ENCODE results near the gene ZNF791.
"Not testable (repeated sequence)": the region's sequence is repeated elsewhere in the genome, so short reads cannot be mapped to it uniquely, and the experiment has no call there.

Gene ZNF791

GRCh38 chr19:12610540-12611360, at the start of gene ZNF791, which contains the start of gene ZNF490:
ZNF791 (plus strand) TSS chr19:12610920; CDS start chr19:12611080, 160 bp downstream.
ZNF490 (minus strand) TSS chr19:12610813; CDS start chr19:12610680, 133 bp downstream.
- peak within 1 kb of the TSS; percentile 97 for H3K27ac ChIP-seq (ENCODE audit: low read length)
- peak within 1 kb of the TSS; percentile 76 to 100 for H3K4me3 ChIP-seq (ENCODE audit: low read depth in 1 of 2, low read length in 2 of 2)
- H3K9me3 ChIP-seq (ENCODE audit: control insufficient read depth in 1 of 2, low read length in 2 of 2): no peaks in the 10 kb centered on the region
- H3K36me3 ChIP-seq (ENCODE audit: control insufficient read depth in 1 of 2, insufficient read depth in 2 of 2, low read length in 2 of 2): peaks cover 5 to 20% of the 10 kb centered on the region in 2 donors
- H3K4me1 ChIP-seq (ENCODE audit: control insufficient read depth in 1 of 2, insufficient read depth in 2 of 2, low read length in 2 of 2): peaks cover 0 to 38% of the 10 kb centered on the region in 2 donors
- H3K27me3 ChIP-seq (ENCODE audit: low read depth, low read length): no peaks in the 10 kb centered on the region

GRCh38 chr19:12564016-12564664, 46.6 kb upstream of the ZNF791 start:
- H3K4me3 ChIP-seq (ENCODE audit: low read depth in 1 of 2, low read length in 2 of 2): no peak overlapping the region

GRCh38 chr19:12566380-12566779, 44.3 kb upstream of the ZNF791 start:
- H3K9me3 ChIP-seq (ENCODE audit: control insufficient read depth in 1 of 2, low read length in 2 of 2): not testable (repeated sequence)

More at GRCh38 chr19:12564016-12564664, 46.6 kb upstream of the ZNF791 start:
- H3K27me3 ChIP-seq (ENCODE audit: low read depth, low read length): no peaks in the 10 kb centered on the region
- H3K27ac ChIP-seq (ENCODE audit: low read length): no peak overlapping the region
- H3K9me3 ChIP-seq (ENCODE audit: control insufficient read depth in 1 of 2, low read length in 2 of 2): no peaks in the 10 kb centered on the region
- no peaks in the 10 kb centered on the region for H3K36me3 ChIP-seq (ENCODE audit: control insufficient read depth in 1 of 2, insufficient read depth in 2 of 2, low read length in 2 of 2)
- H3K4me1 ChIP-seq (ENCODE audit: control insufficient read depth in 1 of 2, insufficient read depth in 2 of 2, low read length in 2 of 2): no peaks in the 10 kb centered on the region

GRCh38 chr19:12567951-12568350, 42.8 kb upstream of the ZNF791 start:
- Histone ChIP-seq H3K9me3 (ENCODE audit: control insufficient read depth in 1 of 2, low read length in 2 of 2) (no peaks in the 10 kb centered on the region), H3K27me3 (ENCODE audit: low read depth, low read length) (no peaks in the 10 kb centered on the region), H3K36me3 (ENCODE audit: control insufficient read depth in 1 of 2, insufficient read depth in 2 of 2, low read length in 2 of 2) (no peaks in the 10 kb centered on the region), H3K27ac (ENCODE audit: low read length) (no peak overlapping the region), H3K4me3 (ENCODE audit: low read depth in 1 of 2, low read length in 2 of 2) (no peak overlapping the region), H3K4me1 (ENCODE audit: control insufficient read depth in 1 of 2, insufficient read depth in 2 of 2, low read length in 2 of 2) (no peaks in the 10 kb centered on the region)

More at GRCh38 chr19:12566380-12566779, 44.3 kb upstream of the ZNF791 start:
- not testable (repeated sequence) for H3K27ac ChIP-seq (ENCODE audit: low read length); H3K4me1 ChIP-seq (ENCODE audit: control insufficient read depth in 1 of 2, insufficient read depth in 2 of 2, low read length in 2 of 2); H3K36me3 ChIP-seq (ENCODE audit: control insufficient read depth in 1 of 2, insufficient read depth in 2 of 2, low read length in 2 of 2); H3K27me3 ChIP-seq (ENCODE audit: low read depth, low read length); H3K4me3 ChIP-seq (ENCODE audit: low read depth in 1 of 2, low read length in 2 of 2)

DNA sequence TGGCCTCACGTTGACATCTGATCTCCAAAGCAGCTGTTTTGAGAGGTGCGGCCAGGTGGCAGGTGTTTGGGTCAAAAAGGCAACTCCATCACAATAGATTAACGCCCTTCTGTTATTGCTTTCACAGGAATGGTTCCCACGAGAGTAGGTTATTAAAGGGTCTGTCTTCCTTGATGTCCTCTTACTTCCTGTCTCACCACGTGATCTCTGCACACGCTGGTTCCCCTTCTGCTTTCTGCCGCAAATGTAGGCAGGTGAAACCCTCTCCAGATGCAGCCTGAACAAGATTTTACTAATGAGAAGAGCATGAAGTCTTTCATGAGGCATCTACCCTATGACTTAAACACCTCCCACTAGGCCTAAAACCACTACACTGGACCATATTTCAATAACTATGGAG, 36.7 kb upstream of the ZNF791 start:
- no peak overlapping the region for H3K4me3 ChIP-seq (ENCODE audit: low read depth in 1 of 2, low read length in 2 of 2)
- peaks cover 0 to 4% of the 10 kb centered on the region in 2 donors for H3K9me3 ChIP-seq (ENCODE audit: control insufficient read depth in 1 of 2, low read length in 2 of 2)
- no peaks in the 10 kb centered on the region for H3K4me1 ChIP-seq (ENCODE audit: control insufficient read depth in 1 of 2, insufficient read depth in 2 of 2, low read length in 2 of 2)
- H3K27ac ChIP-seq (ENCODE audit: low read length): no peak overlapping the region
- H3K27me3 ChIP-seq (ENCODE audit: low read depth, low read length): no peaks in the 10 kb centered on the region
- peaks cover 7 to 11% of the 10 kb centered on the region in 2 donors for H3K36me3 ChIP-seq (ENCODE audit: control insufficient read depth in 1 of 2, insufficient read depth in 2 of 2, low read length in 2 of 2)

DNA sequence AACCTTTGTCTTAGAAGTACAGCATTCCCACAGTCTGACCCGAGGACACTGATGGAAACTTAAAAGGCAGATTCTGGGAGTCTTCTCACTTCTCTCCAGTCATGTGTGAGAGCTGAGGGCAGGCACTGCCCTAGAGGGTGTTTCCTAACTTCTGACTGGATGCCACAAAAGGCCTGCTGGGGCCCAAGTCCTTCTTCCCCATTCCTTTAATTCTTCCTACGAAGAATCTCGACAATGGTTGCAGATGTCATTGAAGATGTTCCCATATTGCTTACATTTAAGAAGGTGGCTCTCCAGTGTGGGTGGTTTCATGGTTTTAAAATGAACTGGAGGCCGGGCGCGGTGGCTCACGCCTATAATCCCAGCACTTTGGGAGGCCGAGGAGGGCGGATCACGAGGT, 32.1 kb upstream of the ZNF791 start:
- Histone ChIP-seq H3K9me3 (ENCODE audit: control insufficient read depth in 1 of 2, low read length in 2 of 2) (peaks cover 14 to 20% of the 10 kb centered on the region in 2 donors), H3K4me1 (ENCODE audit: control insufficient read depth in 1 of 2, insufficient read depth in 2 of 2, low read length in 2 of 2) (no peaks in the 10 kb centered on the region), H3K4me3 (ENCODE audit: low read depth in 1 of 2, low read length in 2 of 2) (no peak overlapping the region), H3K27me3 (ENCODE audit: low read depth, low read length) (no peaks in the 10 kb centered on the region), H3K36me3 (ENCODE audit: control insufficient read depth in 1 of 2, insufficient read depth in 2 of 2, low read length in 2 of 2) (peaks cover 23 to 38% of the 10 kb centered on the region in 2 donors), H3K27ac (ENCODE audit: low read length) (no peak overlapping the region)

GRCh38 chr19:12580180-12580694, 30.5 kb upstream of the ZNF791 start:
- Histone ChIP-seq H3K36me3 (ENCODE audit: control insufficient read depth in 1 of 2, insufficient read depth in 2 of 2, low read length in 2 of 2) (peaks cover 23 to 38% of the 10 kb centered on the region in 2 donors), H3K4me3 (ENCODE audit: low read depth in 1 of 2, low read length in 2 of 2) (peak overlapping the region in 1 of 2 donors; percentile 41), H3K9me3 (ENCODE audit: control insufficient read depth in 1 of 2, low read length in 2 of 2) (peaks cover 14 to 20% of the 10 kb centered on the region in 2 donors), H3K27ac (ENCODE audit: low read length) (no peak overlapping the region), H3K4me1 (ENCODE audit: control insufficient read depth in 1 of 2, insufficient read depth in 2 of 2, low read length in 2 of 2) (no peaks in the 10 kb centered on the region), H3K27me3 (ENCODE audit: low read depth, low read length) (no peaks in the 10 kb centered on the region)

GRCh38 chr19:12581100-12581499, 29.6 kb upstream of the ZNF791 start:
- no peaks in the 10 kb centered on the region for H3K4me1 ChIP-seq (ENCODE audit: control insufficient read depth in 1 of 2, insufficient read depth in 2 of 2, low read length in 2 of 2)
- H3K36me3 ChIP-seq (ENCODE audit: control insufficient read depth in 1 of 2, insufficient read depth in 2 of 2, low read length in 2 of 2): peaks cover 23 to 38% of the 10 kb centered on the region in 2 donors
- no peak overlapping the region for H3K27ac ChIP-seq (ENCODE audit: low read length)
- H3K9me3 ChIP-seq (ENCODE audit: control insufficient read depth in 1 of 2, low read length in 2 of 2): peaks cover 14 to 20% of the 10 kb centered on the region in 2 donors
- no peaks in the 10 kb centered on the region for H3K27me3 ChIP-seq (ENCODE audit: low read depth, low read length)
- H3K4me3 ChIP-seq (ENCODE audit: low read depth in 1 of 2, low read length in 2 of 2): peak overlapping the region in 1 of 2 donors; percentile 41

DNA sequence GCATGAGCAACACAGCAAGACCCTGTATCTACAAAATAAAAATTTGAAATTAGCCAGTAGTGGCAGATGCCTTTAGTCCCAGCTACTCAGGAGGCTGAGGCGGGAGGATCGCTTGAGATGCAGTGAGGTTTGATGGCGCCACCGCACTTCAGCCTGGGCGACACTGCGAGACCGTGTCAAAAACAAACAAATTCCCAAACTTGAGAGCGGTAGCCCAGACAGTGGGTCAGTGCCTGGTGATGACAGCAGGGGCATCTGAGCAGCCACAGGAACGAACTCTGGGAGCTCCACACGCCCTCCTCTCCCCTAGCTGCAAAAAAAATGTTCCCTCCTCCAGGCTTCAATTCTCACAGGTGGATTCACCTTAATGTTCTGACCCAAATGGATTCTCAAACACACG, 14.2 kb upstream of the ZNF791 start:
- no peaks in the 10 kb centered on the region for H3K27me3 ChIP-seq (ENCODE audit: low read depth, low read length)
- no peaks in the 10 kb centered on the region for H3K9me3 ChIP-seq (ENCODE audit: control insufficient read depth in 1 of 2, low read length in 2 of 2)
- H3K4me1 ChIP-seq (ENCODE audit: control insufficient read depth in 1 of 2, insufficient read depth in 2 of 2, low read length in 2 of 2): no peaks in the 10 kb centered on the region
- no peak overlapping the region for H3K27ac ChIP-seq (ENCODE audit: low read length)
- H3K4me3 ChIP-seq (ENCODE audit: low read depth in 1 of 2, low read length in 2 of 2): no peak overlapping the region
- peaks cover 2 to 18% of the 10 kb centered on the region in 2 donors for H3K36me3 ChIP-seq (ENCODE audit: control insufficient read depth in 1 of 2, insufficient read depth in 2 of 2, low read length in 2 of 2)

DNA sequence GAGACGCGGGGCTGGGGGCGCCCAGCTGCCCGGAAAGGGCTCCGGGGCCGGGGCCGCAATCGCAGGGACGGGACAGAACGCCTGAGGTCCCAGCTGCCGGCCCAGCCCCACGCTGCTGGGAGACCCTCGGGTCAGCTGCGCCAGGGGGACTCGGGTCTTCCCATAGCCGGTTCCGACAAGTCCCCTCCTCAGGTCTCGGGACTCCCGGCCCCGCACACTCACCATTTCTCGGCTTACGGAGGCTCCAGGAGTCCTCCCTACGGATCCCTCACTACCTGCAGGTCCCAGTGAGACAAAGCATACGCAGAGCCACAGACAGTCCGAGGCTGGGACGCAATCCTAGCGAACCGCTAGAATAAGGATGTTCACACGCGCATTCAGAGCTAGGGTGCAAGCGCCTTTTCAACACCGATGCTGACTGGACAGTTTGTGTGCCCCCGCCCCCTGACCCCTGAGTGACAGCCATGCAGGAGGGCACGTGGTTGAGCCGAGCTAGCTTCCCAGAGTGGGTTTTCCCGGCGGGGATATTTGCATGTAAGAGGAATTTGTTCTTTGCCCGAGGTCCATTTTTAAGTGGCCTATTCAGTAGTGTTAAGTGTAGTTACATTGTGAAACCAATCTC, 13.7 kb upstream of the ZNF791 start:
- Histone ChIP-seq H3K4me1 (ENCODE audit: control insufficient read depth in 1 of 2, insufficient read depth in 2 of 2, low read length in 2 of 2) (no peaks in the 10 kb centered on the region), H3K4me3 (ENCODE audit: low read depth in 1 of 2, low read length in 2 of 2) (no peak overlapping the region), H3K27me3 (ENCODE audit: low read depth, low read length) (no peaks in the 10 kb centered on the region), H3K27ac (ENCODE audit: low read length) (no peak overlapping the region), H3K9me3 (ENCODE audit: control insufficient read depth in 1 of 2, low read length in 2 of 2) (no peaks in the 10 kb centered on the region), H3K36me3 (ENCODE audit: control insufficient read depth in 1 of 2, insufficient read depth in 2 of 2, low read length in 2 of 2) (peaks cover 2 to 16% of the 10 kb centered on the region in 2 donors)

- H3K4me3 ChIP-seq (ENCODE audit: low read depth in 1 of 2, low read length in 2 of 2): no peak overlapping the region
- no peaks in the 10 kb centered on the region for H3K9me3 ChIP-seq (ENCODE audit: control insufficient read depth in 1 of 2, low read length in 2 of 2)
- no peak overlapping the region for H3K27ac ChIP-seq (ENCODE audit: low read length)
- H3K27me3 ChIP-seq (ENCODE audit: low read depth, low read length): no peaks in the 10 kb centered on the region
- no peaks in the 10 kb centered on the region for H3K4me1 ChIP-seq (ENCODE audit: control insufficient read depth in 1 of 2, insufficient read depth in 2 of 2, low read length in 2 of 2)
- peaks cover 2 to 18% of the 10 kb centered on the region in 2 donors for H3K36me3 ChIP-seq (ENCODE audit: control insufficient read depth in 1 of 2, insufficient read depth in 2 of 2, low read length in 2 of 2)
Observed at GRCh38 chr19:12597594-12597993, 13.1 kb upstream of the ZNF791 start.
